GM18498 (cell line): ENCODE results near the gene ELP4.
"Not testable (repeated sequence)": the region's sequence is repeated elsewhere in the genome, so short reads cannot be mapped to it uniquely, and the experiment has no call there.

Experiments
- ATAC-seq: cut with Tn5 transposase; IDR thresholded peaks from one replicate; pipeline ENCODE4 v1.9.1; 2021; ENCODE audit warnings: mild to moderate bottlenecking, moderate library complexity; ENCODE audit not compliant: unreplicated experiment

Gene ELP4, protein sequence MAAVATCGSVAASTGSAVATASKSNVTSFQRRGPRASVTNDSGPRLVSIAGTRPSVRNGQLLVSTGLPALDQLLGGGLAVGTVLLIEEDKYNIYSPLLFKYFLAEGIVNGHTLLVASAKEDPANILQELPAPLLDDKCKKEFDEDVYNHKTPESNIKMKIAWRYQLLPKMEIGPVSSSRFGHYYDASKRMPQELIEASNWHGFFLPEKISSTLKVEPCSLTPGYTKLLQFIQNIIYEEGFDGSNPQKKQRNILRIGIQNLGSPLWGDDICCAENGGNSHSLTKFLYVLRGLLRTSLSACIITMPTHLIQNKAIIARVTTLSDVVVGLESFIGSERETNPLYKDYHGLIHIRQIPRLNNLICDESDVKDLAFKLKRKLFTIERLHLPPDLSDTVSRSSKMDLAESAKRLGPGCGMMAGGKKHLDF

DNA sequence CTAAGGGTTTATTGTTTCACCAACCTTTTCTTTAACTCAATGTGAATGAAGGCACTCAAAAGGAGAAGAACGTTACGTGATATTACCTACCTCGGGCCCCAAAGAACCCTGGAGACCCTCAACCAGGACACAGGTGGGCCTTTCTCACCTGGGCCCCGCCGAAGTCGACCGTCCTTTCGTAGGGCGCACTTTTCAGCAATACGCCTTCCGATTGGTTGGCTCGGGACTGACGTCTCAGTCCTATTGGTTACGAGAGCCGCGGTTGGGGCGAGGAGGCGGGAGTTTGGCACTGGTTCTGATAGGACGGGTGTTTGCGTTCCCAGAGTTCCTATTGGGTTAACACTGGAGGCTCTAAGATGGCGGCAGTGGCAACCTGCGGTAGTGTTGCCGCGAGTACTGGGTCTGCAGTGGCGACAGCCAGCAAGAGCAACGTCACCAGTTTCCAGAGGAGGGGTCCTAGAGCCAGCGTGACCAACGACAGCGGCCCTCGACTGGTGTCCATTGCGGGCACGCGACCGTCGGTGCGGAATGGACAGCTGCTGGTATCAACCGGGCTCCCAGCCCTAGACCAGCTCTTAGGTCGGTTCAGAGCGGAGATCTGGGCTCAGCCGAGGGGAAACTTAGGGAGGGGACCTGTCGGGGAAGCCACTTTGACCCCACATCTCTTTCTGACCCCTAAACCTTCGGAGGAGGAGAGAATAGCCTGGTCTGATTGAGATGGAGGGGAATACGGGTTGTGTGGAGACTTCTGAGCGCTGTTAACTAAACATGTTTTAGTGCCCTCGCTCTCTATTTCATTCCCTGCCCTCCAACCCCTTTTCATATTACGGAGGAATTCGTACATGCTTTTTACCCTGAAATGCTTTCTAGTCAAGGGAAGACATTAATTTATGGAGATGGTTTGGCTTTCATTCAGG, at the start of gene ELP4, which contains the start of gene IMMP1L:
ELP4 (plus strand) TSS at position 339 of the 917 bp plus-strand sequence; CDS start at position 357, 18 bp downstream.
IMMP1L (minus strand) TSS at position 194 of the 917 bp plus-strand sequence. CDS start 46,346 bp downstream, outside the sequence.
- peak; percentile 100 for ATAC-seq

DNA sequence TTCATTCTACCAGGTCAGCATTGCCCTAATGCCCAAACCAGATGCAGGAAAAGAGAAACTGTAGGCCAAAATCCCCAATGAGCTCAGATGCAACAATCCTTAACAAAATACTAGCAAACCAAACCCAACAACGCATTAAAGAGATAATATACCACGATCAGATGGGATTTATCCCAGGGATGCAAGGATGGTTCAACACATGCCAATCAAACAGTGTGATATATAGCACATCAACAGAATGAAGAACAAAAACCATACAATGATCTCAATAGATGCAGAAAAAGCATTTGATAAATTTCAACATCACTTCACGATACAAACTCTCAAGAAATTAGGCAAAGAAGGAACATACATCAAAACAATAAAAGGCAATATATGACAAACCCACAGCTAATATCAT, 45.1 kb upstream of the ELP4 start:
- ATAC-seq: no peak

DNA sequence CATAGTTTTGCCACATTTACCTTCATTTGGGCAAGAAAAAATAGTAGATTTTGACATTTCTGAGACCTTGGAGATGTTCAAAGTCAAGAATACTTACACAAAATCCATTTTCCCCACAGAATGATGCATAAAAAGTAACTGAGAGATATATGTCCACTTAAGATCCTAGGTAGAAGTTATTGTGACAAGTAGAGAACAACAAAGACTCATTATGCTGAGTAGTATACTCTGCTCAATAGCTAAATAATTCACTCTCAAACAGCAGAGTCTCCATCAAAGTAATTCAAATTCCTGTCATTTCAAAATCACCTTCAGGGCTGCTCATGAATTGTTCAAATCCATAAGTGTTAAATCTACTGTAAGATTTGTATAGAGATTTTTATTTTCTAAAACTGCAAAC, 35.5 kb upstream of the ELP4 start:
- no peak for ATAC-seq

DNA sequence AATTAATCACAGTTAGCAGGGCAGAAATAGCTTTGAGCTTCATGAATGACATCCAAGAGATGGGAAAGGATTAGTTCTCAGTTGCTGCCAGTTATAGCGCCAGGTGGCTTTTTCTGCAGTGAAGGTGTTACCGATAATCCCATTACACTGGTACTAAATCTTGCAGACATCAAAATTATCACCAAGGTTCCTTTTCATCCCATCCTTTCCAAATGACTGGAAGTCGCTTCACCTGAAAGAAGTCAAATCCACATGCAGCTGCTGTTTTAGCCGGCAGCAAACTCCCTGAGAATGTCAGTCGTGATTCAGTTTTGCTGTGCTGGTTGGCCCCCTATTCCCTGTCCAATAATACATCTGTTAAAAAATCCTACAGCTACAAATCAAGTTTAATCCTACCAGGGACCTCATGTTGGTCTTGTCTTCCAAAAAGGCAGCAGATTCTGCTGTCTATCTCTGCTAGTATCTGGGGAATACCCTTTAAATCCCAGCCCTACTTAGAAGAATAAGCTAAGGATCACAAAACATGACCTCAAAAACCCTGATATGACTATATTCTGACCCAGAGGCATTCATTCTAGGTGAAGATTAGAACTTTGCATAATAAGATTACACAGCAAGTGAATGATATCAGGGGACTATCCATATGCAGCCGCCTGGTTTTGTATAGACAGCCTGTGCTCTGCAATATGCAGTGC, 31.9 kb upstream of the ELP4 start:
- ATAC-seq: no peak

DNA sequence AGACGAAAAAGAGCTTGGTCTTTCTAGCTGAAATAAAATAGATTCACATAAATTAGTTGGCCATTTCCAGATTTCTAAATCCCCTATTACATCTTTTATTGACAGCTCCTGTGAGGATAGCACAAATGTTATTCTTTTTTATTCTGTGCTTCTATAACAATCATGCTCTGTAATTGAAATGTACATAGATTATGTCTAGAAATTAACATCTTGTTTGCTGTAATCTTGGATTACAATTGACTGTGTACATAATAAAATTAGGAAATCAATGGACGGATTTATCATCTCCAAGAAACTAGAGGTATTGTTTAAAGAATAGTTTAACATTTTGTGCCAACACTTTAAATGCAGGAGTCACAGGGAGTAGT, 31.4 kb upstream of the ELP4 start:
- no peak for ATAC-seq

DNA sequence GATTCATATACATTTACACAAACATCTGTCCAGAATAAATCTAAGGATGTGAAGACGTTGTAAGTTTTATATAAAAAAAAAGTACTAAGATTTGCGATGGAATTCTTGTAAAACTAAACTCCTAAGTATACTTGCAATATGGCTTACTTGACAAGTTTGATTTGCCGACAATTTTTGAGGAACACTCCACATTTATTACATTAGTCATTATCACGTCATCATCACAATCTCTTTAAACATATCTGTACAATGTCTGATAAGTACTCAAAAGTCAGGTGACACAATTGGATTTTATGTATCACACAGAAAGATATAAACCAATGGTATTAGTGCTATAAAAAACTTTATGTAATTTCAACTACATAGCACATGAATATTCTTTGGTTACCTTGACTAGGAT, 30.5 kb upstream of the ELP4 start:
- ATAC-seq: no peak

DNA sequence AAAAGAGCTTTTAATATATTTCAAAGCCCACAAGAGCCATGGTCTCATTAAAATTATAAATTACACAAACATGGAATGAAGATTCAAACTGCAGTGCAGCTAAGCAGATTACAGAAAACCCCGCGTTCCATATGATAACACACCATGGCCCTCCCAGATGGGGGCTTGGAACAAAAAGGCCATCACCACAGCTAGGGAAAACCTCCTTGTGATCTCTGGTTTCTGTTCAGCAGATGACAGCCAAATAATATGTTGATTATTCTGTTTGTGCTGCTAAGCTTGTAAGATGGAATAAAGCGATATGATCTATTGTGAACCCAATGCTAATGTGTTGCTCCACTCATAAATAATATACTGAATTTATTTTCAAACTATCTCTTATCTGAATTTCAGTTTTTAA, 28.6 kb upstream of the ELP4 start:
- no peak for ATAC-seq

DNA sequence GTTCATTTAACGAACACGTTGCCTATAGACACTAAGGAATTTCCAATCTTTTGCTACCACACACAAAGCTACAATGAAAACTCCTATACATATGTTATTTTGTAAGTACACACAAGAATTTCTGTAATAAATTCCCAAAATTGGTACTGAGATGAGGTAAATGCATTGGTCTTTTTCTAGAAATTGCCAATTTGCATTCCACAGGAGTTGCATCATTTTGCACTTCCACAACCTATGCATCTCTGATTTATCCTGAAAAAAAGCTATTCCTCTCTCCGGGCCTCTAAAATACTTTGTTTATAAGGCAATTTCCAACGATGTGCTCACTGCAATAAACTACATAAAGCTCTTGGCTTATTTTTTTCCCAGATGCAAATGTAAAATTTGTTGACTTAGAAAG, 25.1 kb upstream of the ELP4 start:
- ATAC-seq: no peak

DNA sequence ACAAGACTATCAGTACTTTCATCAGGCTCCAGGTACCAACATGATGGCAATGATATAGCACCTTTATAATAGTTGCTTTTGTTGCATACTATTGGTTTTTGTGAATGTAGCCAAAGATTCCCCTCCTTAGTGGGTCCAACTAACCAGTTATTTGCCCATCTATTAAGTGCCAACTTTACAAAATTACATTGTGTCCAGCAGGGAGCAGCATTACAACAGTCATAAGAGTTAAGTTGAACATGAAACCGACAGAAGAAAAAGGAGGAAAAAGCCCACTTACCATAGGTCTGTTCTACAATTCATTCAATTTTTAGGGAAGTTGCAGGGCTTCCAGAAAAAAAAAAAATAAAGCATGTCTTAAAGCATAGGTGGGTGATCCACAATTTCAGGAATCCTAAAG, 21.7 kb upstream of the ELP4 start:
- peak; percentile 57 for ATAC-seq

DNA sequence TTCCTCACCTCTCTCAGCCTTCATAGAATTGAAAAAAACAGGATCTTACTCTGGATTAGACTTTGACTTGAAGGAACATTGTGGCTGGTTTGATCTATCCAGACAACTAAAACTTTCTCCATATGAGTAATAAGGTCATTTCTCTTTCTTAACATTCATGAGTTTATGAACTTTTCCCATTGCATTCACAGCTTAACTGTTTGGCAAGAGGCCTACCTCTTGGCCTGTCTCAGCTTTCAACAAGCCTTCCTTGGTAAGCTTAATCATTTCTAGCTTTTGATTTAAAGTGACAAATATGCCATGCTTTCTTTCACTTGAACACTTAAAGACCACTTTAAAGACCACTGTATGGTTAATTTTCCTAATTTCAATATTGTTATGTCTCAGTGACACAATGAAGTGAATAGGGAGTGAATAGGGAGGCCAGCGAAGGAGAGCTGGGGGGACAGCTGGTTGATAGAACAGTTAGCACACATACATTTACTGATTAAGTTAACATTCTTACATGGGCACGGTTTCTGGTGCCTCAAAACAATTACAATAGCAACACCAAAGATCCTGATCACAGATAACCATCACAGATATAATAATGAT, 17.1 kb upstream of the ELP4 start:
- ATAC-seq: no peak

DNA sequence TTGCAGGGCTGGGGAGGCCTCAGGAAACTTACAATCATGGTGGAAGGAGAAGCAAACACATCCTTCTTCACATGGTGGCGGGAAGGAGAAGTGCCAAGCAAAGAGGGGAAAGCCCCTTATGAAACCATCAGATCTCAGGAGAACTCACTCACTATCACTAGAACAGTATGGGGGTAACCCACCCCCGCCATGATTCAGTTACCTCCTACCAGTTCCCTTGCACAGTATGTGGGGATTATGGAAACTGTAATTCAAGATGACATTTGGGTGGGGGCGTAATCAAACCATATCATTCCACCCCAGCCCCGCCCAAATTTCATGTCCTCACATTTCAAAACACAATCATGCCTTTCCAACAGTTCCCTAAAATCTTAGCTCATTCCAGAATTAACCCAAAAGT, 16.3 kb upstream of the ELP4 start:
- no peak for ATAC-seq

DNA sequence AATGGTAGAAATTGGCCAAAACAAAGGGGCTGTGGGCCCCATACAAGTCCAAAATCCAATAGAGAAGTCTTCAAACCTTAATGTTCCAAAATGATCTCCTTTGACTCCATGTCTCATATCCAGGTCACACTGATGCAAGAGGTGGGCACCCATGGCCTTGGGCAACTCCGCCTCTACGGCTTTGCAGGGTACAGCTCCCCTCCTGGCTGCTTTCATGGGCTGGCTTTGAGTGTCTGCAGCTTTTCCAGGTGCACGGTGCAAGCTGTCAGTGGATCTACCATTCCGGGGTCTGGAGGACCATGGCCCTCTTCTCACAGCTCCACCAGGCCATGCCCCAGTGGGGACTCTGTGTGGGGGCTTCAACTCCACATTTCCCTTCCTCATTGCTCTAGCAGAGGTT, 15.8 kb upstream of the ELP4 start:
- not testable (repeated sequence) for ATAC-seq

DNA sequence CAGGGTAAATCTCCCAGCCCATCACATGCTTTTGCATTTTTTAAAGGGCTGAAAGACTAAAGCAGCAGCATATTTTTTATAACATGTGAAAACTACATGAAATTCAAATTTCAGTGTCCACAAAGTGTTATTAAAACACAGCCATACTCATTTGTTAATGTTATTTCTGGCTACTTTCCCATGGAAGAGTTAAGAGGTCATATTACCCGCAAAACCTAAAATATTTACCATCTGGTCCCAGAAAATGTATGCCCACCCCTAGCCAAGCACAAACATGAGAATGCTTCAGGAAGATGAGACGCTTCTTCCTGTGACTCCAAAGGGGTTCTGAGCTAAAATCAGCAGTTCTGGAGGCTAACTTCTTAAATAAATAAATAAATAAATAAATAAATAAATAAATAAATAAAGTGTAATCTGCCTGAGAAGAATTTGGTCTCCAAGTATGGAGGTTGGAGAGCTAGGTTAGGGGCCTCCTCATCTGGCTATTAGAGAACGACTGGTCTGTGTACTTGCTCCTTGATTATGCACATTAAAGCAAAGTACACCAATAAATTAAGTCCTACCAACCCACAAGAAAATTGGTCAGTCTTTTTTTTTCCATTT, 9.9 kb upstream of the ELP4 start:
- ATAC-seq: no peak

DNA sequence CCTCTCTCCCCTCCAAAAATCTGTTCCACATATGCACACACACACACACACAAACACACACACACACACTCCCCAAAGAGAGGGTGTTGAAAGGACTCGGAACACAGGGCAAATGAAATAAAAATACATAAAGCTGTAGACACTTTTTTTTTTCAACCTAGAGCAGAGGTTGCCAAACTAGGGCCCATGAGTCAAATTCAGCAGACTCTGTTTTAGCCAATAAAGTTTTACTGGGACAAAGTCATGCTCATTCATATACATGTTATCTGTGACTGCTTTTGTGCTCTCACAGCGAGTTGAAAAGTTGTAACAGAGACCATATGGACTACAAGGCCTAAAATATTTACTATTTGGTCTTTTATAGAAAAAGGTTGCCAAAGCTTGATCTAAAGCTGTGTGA, 9.0 kb upstream of the ELP4 start:
- ATAC-seq: no peak

DNA sequence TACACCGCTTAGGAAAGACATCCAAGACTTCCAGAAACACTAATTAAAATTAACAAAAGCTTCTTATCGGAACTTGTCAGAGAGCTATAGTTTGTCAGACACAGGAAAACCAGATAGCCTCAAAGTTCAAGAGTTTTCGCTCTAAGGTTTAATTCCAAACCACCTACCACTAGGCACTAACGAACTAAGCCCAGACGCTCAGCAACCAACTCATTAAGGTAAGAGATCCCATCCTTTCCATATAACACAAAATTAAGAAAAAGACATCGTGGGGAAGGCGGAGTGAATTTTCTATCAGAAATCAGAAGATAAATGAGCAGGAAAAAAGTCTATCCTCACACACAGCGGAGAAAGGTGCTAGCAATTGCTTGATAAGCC, 527 bp upstream of the ELP4 start:
- ATAC-seq: peak; percentile 9

DNA sequence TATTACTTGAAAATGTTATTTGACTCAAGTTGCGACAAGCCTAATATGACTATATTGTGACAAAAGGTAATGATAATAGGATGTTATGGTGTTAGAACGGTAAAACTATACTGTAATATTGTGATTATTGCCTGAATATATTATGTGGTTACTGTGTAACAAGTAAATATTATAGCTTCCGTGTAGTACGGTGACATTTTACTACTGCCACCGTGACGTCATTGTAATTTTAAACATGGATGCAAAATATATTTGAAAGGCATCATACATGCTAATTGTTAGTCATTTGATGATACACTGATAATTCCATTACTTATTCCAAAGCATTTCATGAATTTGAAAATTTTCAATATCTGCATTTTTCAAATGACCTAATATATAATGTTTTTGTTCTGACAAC, 2.5 kb downstream of the ELP4 start:
- no peak for ATAC-seq

DNA sequence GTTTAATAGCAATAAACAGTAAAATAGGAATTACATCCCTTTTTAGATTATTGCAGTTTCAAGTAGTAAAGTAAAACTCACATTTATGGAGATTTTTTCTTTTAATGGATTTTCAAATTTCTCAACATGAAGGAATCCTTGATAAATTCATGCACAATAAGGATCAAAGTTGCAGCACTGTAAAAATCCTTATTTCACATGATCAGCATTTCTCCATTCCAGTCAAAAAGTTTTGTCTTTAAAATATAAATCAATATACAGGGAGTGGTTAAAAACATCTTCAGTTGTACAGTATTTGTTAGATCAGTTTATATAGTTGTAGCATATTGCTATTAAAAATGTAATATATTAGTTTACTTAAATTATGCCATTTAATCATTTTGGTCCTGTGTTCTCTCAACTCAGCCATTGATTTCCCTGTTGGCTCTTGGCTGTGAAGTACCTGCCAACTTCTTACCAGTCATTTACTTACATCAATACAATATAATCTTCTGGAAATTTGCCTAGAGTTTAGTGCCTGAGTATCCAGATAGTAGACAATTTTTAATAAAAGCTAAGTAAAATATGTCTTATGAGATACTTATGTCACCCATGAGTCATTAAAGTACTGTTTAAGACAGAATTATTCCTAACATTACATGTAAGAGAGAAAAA, 12.1 kb downstream of the ELP4 start:
- ATAC-seq: no peak

DNA sequence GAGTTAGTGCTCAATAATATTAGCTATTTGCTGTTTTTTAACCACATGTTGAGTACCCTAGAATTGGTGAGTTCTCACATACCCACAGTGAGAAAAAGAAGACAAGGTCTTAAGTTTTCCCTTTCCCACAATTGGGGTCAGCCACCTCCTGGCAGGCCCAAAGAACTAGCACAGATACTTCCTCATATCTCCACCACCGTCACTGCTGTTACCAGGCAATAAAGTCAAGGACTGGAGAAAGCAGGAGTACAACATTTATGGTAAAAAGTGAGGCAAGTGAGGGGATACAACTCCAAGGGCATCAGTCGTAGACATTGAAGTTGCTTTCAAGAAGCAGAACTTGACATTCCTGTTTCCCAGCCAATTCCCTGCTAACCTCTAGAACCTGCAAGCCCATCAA, 19.6 kb downstream of the ELP4 start:
- no peak for ATAC-seq

DNA sequence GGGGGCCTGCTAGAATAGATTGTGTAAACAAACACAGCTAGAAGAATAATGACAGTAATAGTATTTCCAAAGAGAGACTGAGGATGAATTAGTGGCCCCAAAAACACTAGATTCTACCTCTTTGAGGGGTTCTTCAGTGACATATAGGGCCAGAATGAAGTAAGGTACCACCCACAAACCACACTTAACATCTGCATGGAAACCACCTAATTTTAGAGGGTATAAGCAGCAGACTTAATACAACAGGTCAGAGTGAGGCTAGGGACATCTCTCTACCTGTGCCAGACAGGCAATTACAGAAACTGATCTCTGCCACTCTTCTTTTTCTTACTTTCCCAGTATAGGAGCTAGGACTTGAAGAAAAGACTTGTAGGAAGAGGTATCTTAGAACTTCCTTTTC, 20.1 kb downstream of the ELP4 start:
- ATAC-seq: peak; percentile 76

DNA sequence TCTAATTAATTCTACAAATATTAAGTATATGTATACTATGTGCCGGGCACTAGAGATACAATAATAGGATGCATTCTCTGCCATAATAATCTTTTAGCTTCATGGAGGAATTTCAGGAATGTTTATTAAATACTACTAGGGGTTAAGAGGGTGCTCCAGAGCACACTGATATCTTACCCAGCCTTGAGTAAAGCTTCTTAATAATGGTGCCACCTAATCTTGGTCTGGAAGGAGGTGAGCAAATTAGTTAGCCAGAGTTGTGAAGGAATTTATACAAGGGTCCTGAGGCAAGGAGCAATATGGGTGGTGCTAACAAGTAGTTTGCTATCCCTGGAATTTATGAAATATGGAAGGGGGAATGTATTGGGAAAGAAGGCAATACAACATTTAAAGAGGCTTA, 21.7 kb downstream of the ELP4 start:
- no peak for ATAC-seq
